ENCODE data around the gene AGBL1. TPM values are rescaled to one million over a fixed set of nuclear protein-coding genes. Genes with fewer than 3 reads are reported as not detected.

Gene AGBL1
- total and polyA plus RNA-seq, 2 donors (not counting 3 experiments of a cell fraction or from before 2014, with no cell fraction given) = not detected

GRCh38 chr15:86872782-86873181 is 793.1 kb downstream of the AGBL1 start:
- FAIRE-seq (no peak), DNase-seq (ENCODE audit: low read depth, low spot score) (no peak)
- no peaks in the 10 kb centered on the region for H3K79me2 ChIP-seq (ENCODE audit: control insufficient read depth, insufficient read depth, low read length)
- ChIA-PET CTCF (no interaction called here), POLR2A (no interaction called here)
- TF ChIP-seq MYC (IDR thresholded peaks at IDR 0.05; ENCODE audit: low read depth, low read length) (no peak), JUN (IDR thresholded peaks at IDR 0.05; ENCODE audit: borderline replicate concordance, insufficient read depth, insufficient read length, low read depth) (no peak), EZH2 (IDR thresholded peaks at IDR 0.05; ENCODE audit: borderline replicate concordance, low read depth, low read length, severe bottlenecking) (no peak), FOS (IDR thresholded peaks at IDR 0.05; ENCODE audit: borderline replicate concordance, insufficient read depth, low read length) (no peak), GATA2 (IDR thresholded peaks at IDR 0.05; ENCODE audit: insufficient read depth, insufficient read length, low read depth, low read length) (no peak), POLR2A (IDR thresholded peaks at IDR 0.05; ENCODE audit: low read depth, low read length) (no peak), POLR2AphosphoS5 (IDR thresholded peaks at IDR 0.05; ENCODE audit: insufficient read depth, low read depth, low read length) (no peak), MAX (IDR thresholded peaks at IDR 0.05; ENCODE audit: insufficient read depth, insufficient read length) (no peak), CTCF (IDR thresholded peaks at IDR 0.05; ENCODE audit: extremely low read depth in 1 of 2, insufficient read depth in 1 of 2, low read depth in 1 of 2, low read length in 2 of 2) (no peak)
- no peaks in the 10 kb centered on the region for H3K9me1 ChIP-seq (replicated peaks; ENCODE audit: control insufficient read depth, extremely low read depth, insufficient read depth, low read length)
- intact Hi-C loops (cut with micrococcal nuclease) = no loop called here
- no peak overlapping the region for H2AFZ ChIP-seq (ENCODE audit: low read depth, low read length)
- no peak overlapping the region for H3K27ac ChIP-seq (ENCODE audit: insufficient read depth, low read depth, low read length)
- peaks cover 3% of the 10 kb centered on the region for H3K9me3 ChIP-seq (replicated peaks; ENCODE audit: control insufficient read depth, insufficient read depth, low read length)
- no peaks in the 10 kb centered on the region for H3K36me3 ChIP-seq (ENCODE audit: control insufficient read depth in 2 of 2, extremely low read depth in 1 of 2, insufficient read depth in 2 of 2, low read length in 2 of 2)
- H3K4me2 ChIP-seq (ENCODE audit: insufficient read depth, low read length) = no peak overlapping the region
- H3K4me3 ChIP-seq (replicated peaks in 1 of 3; ENCODE audit: insufficient read depth in 1 of 3, low read depth in 1 of 3, low read length in 3 of 3) = no peak overlapping the region
- H3K4me1 ChIP-seq (ENCODE audit: control insufficient read depth, extremely low read depth, insufficient read depth, low read length) = no peaks in the 10 kb centered on the region
- dilution Hi-C loops (cut with MboI; ENCODE audit: extremely low pct_ligation_motif_present, low sequenced_read_pairs) = no loop called here
- BruUV-seq (replicated peaks) = no TSS peak
- no peak overlapping the region for H3K9ac ChIP-seq (replicated peaks; ENCODE audit: extremely low read depth, insufficient read depth, low read length)
- no peaks in the 10 kb centered on the region for H3K27me3 ChIP-seq (ENCODE audit: control insufficient read depth in 2 of 2, insufficient read depth in 2 of 2, low read length in 2 of 2)
- H4K20me1 ChIP-seq (replicated peaks; ENCODE audit: control insufficient read depth, extremely low read depth, insufficient read depth, low read length) = no peaks in the 10 kb centered on the region

Data from endothelial cell of umbilical vein (primary cell).